HepG2 (cell line): ENCODE data around the gene SPHK2. TPM values are rescaled to one million over a fixed set of nuclear protein-coding genes. Genes with fewer than 3 reads are reported as not detected.

ENCODE experiments used
- CHD2 ChIP-seq: IDR thresholded peaks from 2 replicates; pipeline ENCODE4 v1.6.1; 2011; ENCODE audit warnings: low read depth, low read length, improper control_type of control experiment
- ELF4 ChIP-seq: sonication (generic); formaldehyde crosslinking; IDR thresholded peaks from 2 replicates; pipeline ENCODE4 v1.5.0; 2020; ENCODE audit warnings: missing genetic modification reagents, mild to moderate bottlenecking, moderate library complexity, borderline replicate concordance
- FOXJ3 ChIP-seq: sonication (generic); formaldehyde crosslinking; IDR thresholded peaks from 2 replicates; pipeline ENCODE4 v1.4.0; 2020; ENCODE audit warnings: missing genetic modification reagents, mild to moderate bottlenecking, borderline replicate concordance
- GPN1 ChIP-seq: sonication (generic); formaldehyde crosslinking; IDR thresholded peaks from 2 replicates; pipeline ENCODE4 v1.5.1; 2020; ENCODE audit warnings: missing genetic modification reagents, borderline replicate concordance
- MBNL3 ChIP-seq: fragments of 250-450 bp; sonication (Bioruptor Pico); conservative IDR thresholded peaks from 2 replicates; pipeline ENCODE4 v1.8.0; 2022; ENCODE audit warnings: mild to moderate bottlenecking, inconsistent platforms
- MZF1 ChIP-seq: sonication (generic); formaldehyde crosslinking; IDR thresholded peaks from 2 replicates; pipeline ENCODE4 v1.8.1; 2023; ENCODE audit warnings: mild to moderate bottlenecking, missing genetic modification reagents, borderline replicate concordance
- NBN ChIP-seq: fragments of 450-650 bp; conservative IDR thresholded peaks from 2 replicates; pipeline ENCODE4 v1.6.1; 2017
- NFE2L2 ChIP-seq: fragments of 150-350 bp; IDR thresholded peaks from 2 replicates; pipeline ENCODE4 v1.6.1; 2014; ENCODE audit warnings: low read length
- NR2F2 ChIP-seq: IDR thresholded peaks from 2 replicates; pipeline ENCODE4 v1.6.1; 2012; ENCODE audit warnings: low read depth, inconsistent platforms, borderline replicate concordance
- PAF1 ChIP-seq: IDR thresholded peaks from 2 replicates; pipeline ENCODE4 v1.6.1; 2016; ENCODE audit warnings: missing genetic modification reagents, missing compliant biosample characterization
- PITX1 ChIP-seq: sonication (generic); formaldehyde crosslinking; IDR thresholded peaks from 2 replicates; pipeline ENCODE4 v1.5.1; 2020; ENCODE audit warnings: mild to moderate bottlenecking, missing genetic modification reagents
- RFX1 ChIP-seq: fragments of 450-650 bp; IDR thresholded peaks from 2 replicates; pipeline ENCODE4 v1.6.1; 2017
- RORA ChIP-seq: sonication (generic); formaldehyde crosslinking; IDR thresholded peaks from 2 replicates; pipeline ENCODE4 v1.5.0; 2020; ENCODE audit warnings: mild to moderate bottlenecking, missing genetic modification reagents, moderate library complexity
- SUZ12 ChIP-seq: fragments of 150-350 bp; IDR thresholded peaks from 2 replicates; pipeline ENCODE4 v1.6.1; 2014; ENCODE audit warnings: low read depth, low read length
- YY1 ChIP-seq: IDR thresholded peaks from 2 replicates; pipeline ENCODE4 v1.6.1; 2011; ENCODE audit warnings: low read length, low read depth, moderate library complexity, mild to moderate bottlenecking; ENCODE audit not compliant: insufficient read depth, insufficient replicate concordance
- ZFP62 ChIP-seq: sonication (generic); formaldehyde crosslinking; IDR thresholded peaks from 2 replicates; pipeline ENCODE4 v1.4.0; 2020; ENCODE audit warnings: missing genetic modification reagents
- ZFYVE20 ChIP-seq: sonication (generic); formaldehyde crosslinking; IDR thresholded peaks from 2 replicates; pipeline ENCODE4 v1.8.0; 2023; ENCODE audit warnings: low read depth, mild to moderate bottlenecking, moderate library complexity, missing genetic modification reagents, borderline replicate concordance
- ZNF101 ChIP-seq: sonication (generic); formaldehyde crosslinking; IDR thresholded peaks from 2 replicates; pipeline ENCODE4 v1.4.0; 2020; ENCODE audit warnings: mild to moderate bottlenecking, low read depth, missing genetic modification reagents, borderline replicate concordance
- ZNF180 ChIP-seq: sonication (generic); formaldehyde crosslinking; IDR thresholded peaks from 2 replicates; pipeline ENCODE4 v1.4.0; 2020; ENCODE audit warnings: low read depth, missing genetic modification reagents, borderline replicate concordance
- ZNF296 ChIP-seq: sonication (generic); formaldehyde crosslinking; conservative IDR thresholded peaks from 2 replicates; pipeline ENCODE4 v1.5.0; 2020; ENCODE audit warnings: mild to moderate bottlenecking, missing genetic modification reagents
- ZSCAN30 ChIP-seq: sonication (generic); formaldehyde crosslinking; IDR thresholded peaks from 2 replicates; pipeline ENCODE4 v1.5.0; 2020; ENCODE audit warnings: mild to moderate bottlenecking, missing genetic modification reagents
- polyA plus RNA-seq, 8 experiments: library from polyadenylated mRNA; depleted of rRNA in 3 of 8; stranded (reverse) in 7 of 8; unstranded in 1 of 8; fragments of >200 nt; fragmentation: Illumina TruSeq in 4 of 8; extraction: Trizol in 4 of 8; gene quantifications; 2 replicates each; pipeline versions ENCODE4 v1.2.1 to v1.2.3, GENCODE V29; 2011 to 2016; ENCODE audit warnings: low read depth in 4 of 8, missing spikeins in 1 of 8, mixed read lengths in 1 of 8; ENCODE audit not compliant: insufficient read depth in 1 of 8
- total RNA-seq, 5 experiments: library from RNA; depleted of rRNA; stranded (reverse); fragments of >200 nt; fragmentation: Illumina TruSeq; extraction: Trizol; gene quantifications; 2 replicates each; pipeline ENCODE4 v1.2.3, GENCODE V29; 2016; ENCODE audit warnings: low read depth in 1 of 5
- TF ChIP-seq, protein P1 (sequence below): sonication (generic); formaldehyde crosslinking; IDR thresholded peaks from 2 replicates; pipeline ENCODE4 v1.4.0; 2020; ENCODE audit warnings: missing genetic modification reagents
- TF ChIP-seq, protein P2 (sequence below): sonication (generic); formaldehyde crosslinking; conservative IDR thresholded peaks from 2 replicates; pipeline ENCODE4 v1.5.0; 2020; ENCODE audit warnings: missing genetic modification reagents
- TF ChIP-seq, protein P3 (sequence below): sonication (generic); formaldehyde crosslinking; IDR thresholded peaks from 2 replicates; pipeline ENCODE4 v1.4.0; 2020; ENCODE audit warnings: missing genetic modification reagents, borderline replicate concordance
- TF ChIP-seq, protein P4 (sequence below): sonication (generic); formaldehyde crosslinking; conservative IDR thresholded peaks from 2 replicates; pipeline ENCODE4 v1.8.1; 2023; ENCODE audit warnings: missing genetic modification reagents

Gene SPHK2
- total and polyA plus RNA-seq, 2 of the 13 experiments (the other 11 are each of a cell fraction or from before 2014, with no cell fraction given): 2.9 to 14.4 TPM

DNA sequence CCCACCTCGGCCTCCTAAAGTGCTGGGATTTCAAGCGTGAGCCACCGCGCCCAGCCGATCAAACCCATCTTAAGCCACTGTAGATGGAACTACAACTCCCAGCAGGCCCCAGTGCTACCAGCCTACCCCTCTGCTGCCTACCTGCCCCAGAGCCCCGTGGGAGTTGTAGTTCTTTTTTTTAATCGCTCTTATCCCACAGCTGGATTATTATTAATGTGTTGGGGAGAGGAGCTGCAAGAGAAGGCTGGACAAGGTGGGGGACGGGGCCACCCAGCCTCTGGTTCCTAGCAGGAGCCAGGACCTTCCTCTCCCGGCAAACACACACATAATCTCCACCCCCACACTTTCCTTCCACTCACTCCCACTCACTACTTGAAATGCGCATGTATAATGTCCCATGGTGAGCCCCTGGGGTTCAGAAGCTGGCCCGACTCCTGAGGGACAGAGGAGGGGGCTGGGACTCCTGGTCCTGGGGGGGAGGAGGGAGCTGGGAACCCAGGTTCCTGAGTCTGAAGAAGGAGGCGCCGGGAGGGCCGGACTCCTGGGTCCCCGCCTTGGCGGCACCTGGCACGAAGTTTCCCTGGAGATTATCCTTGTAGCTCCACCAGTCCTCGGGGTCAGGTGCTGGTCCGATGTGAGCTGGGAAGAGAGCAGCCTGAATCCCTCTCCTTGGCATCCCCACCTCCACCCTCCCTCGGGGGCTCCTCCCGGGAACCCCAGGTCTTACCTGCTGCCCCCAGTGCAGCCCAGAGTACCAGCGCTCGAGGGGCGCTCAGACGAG, 25.7 kb downstream of the SPHK2 start (continued):
- TF ChIP-seq CHD2 (no peak), SUZ12 (peak; percentile 99), ZNF180 (CRISPR knock-in tag) (no peak), NFE2L2 (no peak), ZNF101 (CRISPR knock-in tag) (no peak), FOXJ3 (CRISPR knock-in tag) (no peak), ELF4 (CRISPR knock-in tag) (no peak), ZNF296 (CRISPR knock-in tag) (no peak), YY1 (peak; percentile 40), MZF1 (CRISPR knock-in tag) (no peak), GPN1 (CRISPR knock-in tag) (no peak), NR2F2 (no peak), ZSCAN30 (no peak), RFX1 (no peak), NBN (no peak), PAF1 (no peak), ZFP62 (CRISPR knock-in tag) (0 out of 2 replicates have a peak, but pooled peaks have one; percentile 89), PITX1 (no peak), MBNL3 (CRISPR knock-in tag) (no peak), ZFYVE20 (CRISPR knock-in tag) (no peak), RORA (CRISPR knock-in tag) (no peak)
- TF ChIP-seq, protein P1, sequence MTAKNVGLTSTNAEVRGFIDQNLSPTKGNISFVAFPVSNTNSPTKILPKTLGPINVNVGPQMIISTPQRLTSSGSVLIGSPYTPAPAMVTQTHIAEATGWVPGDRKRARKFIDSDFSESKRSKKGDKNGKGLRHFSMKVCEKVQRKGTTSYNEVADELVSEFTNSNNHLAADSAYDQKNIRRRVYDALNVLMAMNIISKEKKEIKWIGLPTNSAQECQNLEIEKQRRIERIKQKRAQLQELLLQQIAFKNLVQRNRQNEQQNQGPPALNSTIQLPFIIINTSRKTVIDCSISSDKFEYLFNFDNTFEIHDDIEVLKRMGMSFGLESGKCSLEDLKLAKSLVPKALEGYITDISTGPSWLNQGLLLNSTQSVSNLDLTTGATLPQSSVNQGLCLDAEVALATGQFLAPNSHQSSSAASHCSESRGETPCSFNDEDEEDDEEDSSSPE (CRISPR knock-in tag): no peak
- TF ChIP-seq, protein P2, sequence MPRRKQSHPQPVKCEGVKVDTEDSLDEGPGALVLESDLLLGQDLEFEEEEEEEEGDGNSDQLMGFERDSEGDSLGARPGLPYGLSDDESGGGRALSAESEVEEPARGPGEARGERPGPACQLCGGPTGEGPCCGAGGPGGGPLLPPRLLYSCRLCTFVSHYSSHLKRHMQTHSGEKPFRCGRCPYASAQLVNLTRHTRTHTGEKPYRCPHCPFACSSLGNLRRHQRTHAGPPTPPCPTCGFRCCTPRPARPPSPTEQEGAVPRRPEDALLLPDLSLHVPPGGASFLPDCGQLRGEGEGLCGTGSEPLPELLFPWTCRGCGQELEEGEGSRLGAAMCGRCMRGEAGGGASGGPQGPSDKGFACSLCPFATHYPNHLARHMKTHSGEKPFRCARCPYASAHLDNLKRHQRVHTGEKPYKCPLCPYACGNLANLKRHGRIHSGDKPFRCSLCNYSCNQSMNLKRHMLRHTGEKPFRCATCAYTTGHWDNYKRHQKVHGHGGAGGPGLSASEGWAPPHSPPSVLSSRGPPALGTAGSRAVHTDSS (CRISPR knock-in tag): 0 out of 2 replicates have a peak, but pooled peaks have one; percentile 58
- TF ChIP-seq, protein P3, sequence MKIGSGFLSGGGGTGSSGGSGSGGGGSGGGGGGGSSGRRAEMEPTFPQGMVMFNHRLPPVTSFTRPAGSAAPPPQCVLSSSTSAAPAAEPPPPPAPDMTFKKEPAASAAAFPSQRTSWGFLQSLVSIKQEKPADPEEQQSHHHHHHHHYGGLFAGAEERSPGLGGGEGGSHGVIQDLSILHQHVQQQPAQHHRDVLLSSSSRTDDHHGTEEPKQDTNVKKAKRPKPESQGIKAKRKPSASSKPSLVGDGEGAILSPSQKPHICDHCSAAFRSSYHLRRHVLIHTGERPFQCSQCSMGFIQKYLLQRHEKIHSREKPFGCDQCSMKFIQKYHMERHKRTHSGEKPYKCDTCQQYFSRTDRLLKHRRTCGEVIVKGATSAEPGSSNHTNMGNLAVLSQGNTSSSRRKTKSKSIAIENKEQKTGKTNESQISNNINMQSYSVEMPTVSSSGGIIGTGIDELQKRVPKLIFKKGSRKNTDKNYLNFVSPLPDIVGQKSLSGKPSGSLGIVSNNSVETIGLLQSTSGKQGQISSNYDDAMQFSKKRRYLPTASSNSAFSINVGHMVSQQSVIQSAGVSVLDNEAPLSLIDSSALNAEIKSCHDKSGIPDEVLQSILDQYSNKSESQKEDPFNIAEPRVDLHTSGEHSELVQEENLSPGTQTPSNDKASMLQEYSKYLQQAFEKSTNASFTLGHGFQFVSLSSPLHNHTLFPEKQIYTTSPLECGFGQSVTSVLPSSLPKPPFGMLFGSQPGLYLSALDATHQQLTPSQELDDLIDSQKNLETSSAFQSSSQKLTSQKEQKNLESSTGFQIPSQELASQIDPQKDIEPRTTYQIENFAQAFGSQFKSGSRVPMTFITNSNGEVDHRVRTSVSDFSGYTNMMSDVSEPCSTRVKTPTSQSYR (CRISPR knock-in tag): no peak
- TF ChIP-seq, protein P4, sequence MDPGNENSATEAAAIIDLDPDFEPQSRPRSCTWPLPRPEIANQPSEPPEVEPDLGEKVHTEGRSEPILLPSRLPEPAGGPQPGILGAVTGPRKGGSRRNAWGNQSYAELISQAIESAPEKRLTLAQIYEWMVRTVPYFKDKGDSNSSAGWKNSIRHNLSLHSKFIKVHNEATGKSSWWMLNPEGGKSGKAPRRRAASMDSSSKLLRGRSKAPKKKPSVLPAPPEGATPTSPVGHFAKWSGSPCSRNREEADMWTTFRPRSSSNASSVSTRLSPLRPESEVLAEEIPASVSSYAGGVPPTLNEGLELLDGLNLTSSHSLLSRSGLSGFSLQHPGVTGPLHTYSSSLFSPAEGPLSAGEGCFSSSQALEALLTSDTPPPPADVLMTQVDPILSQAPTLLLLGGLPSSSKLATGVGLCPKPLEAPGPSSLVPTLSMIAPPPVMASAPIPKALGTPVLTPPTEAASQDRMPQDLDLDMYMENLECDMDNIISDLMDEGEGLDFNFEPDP (CRISPR knock-in tag): no peak
